Measurements from ENCODE around the gene CYP4F3.

The CYP4F3 gene

GRCh38 chr19:15634105-15634504, 6.6 kb upstream of the CYP4F3 start:
- Histone ChIP-seq H3K27me3 (peaks cover 0 to 29% of the 10 kb centered on the region in 2 donors), H3K4me3 (no peak overlapping the region), H3K4me1 (no peaks in the 10 kb centered on the region), H3K9me3 (no peaks in the 10 kb centered on the region), H3K27ac (no peak overlapping the region), H3K36me3 (no peaks in the 10 kb centered on the region)
- no peak for DNase-seq
- intact Hi-C loops (cut with DNase I; ENCODE audit: low total_unique reads), result no loop called here
- no peak for TF ChIP-seq CTCF (IDR thresholded peaks at IDR 0.05)

- no peak for TF ChIP-seq CTCF (IDR thresholded peaks at IDR 0.05)
- Histone ChIP-seq H3K36me3 (no peaks in the 10 kb centered on the region), H3K4me3 (no peak overlapping the region), H3K9me3 (no peaks in the 10 kb centered on the region), H3K4me1 (no peaks in the 10 kb centered on the region), H3K27me3 (peaks cover 0 to 28% of the 10 kb centered on the region in 2 donors), H3K27ac (no peak overlapping the region)
- intact Hi-C loops (cut with DNase I; ENCODE audit: low total_unique reads), result no loop called here
- DNase-seq, result no peak
These were observed 5.5 kb upstream of the CYP4F3 start for GRCh38 chr19:15635016-15635805.

GRCh38 chr19:15636026-15636425, 4.7 kb upstream of the CYP4F3 start:
- intact Hi-C loops (cut with DNase I; ENCODE audit: low total_unique reads), result no loop called here
- no peaks in the 10 kb centered on the region for H3K4me1 ChIP-seq
- no peaks in the 10 kb centered on the region for H3K9me3 ChIP-seq
- H3K27ac ChIP-seq, result no peak overlapping the region
- no peak for TF ChIP-seq CTCF (IDR thresholded peaks at IDR 0.05)
- peaks cover 0 to 23% of the 10 kb centered on the region in 2 donors for H3K27me3 ChIP-seq
- H3K36me3 ChIP-seq, result no peaks in the 10 kb centered on the region
- H3K4me3 ChIP-seq, result no peak overlapping the region
- no peak for DNase-seq

- no peak for DNase-seq
- intact Hi-C loops (cut with DNase I; ENCODE audit: low total_unique reads), result no loop called here
- H3K4me1 ChIP-seq, result no peaks in the 10 kb centered on the region
- no peak for TF ChIP-seq CTCF (IDR thresholded peaks at IDR 0.05)
- H3K9me3 ChIP-seq, result no peaks in the 10 kb centered on the region
- H3K27ac ChIP-seq, result no peak overlapping the region
- H3K36me3 ChIP-seq, result no peaks in the 10 kb centered on the region
- H3K27me3 ChIP-seq, result peaks cover 0 to 16% of the 10 kb centered on the region in 2 donors
- no peak overlapping the region for H3K4me3 ChIP-seq
These were observed 1.1 kb upstream of the CYP4F3 start for GRCh38 chr19:15639596-15639995.

- no peak for TF ChIP-seq CTCF (IDR thresholded peaks at IDR 0.05)
- no peaks in the 10 kb centered on the region for H3K9me3 ChIP-seq
- H3K36me3 ChIP-seq, result no peaks in the 10 kb centered on the region
- no peak overlapping the region for H3K27ac ChIP-seq
- no peak overlapping the region for H3K4me3 ChIP-seq
- intact Hi-C loops (cut with DNase I; ENCODE audit: low total_unique reads), result no loop called here
- H3K27me3 ChIP-seq, result peaks cover 0 to 10% of the 10 kb centered on the region in 2 donors
- no peaks in the 10 kb centered on the region for H3K4me1 ChIP-seq
- DNase-seq, result no peak
These were observed 354 bp downstream of the CYP4F3 start for GRCh38 chr19:15640904-15641597.
